CD14-positive monocyte (primary cell): ENCODE measurements around the gene ADH5. TPM values are rescaled to one million over a fixed set of nuclear protein-coding genes. Genes with fewer than 3 reads are reported as not detected.

Experiments
- DNase-seq, 3 donors: peaks; one replicate each; pipeline ENCODE4 v3.0.0-alpha.2; 2011 to 2022
- H2AFZ ChIP-seq: 2 replicates; pipeline ENCODE4 v1.6.0; 2012; ENCODE audit warnings: mild to moderate bottlenecking, low read depth, low read length, inconsistent platforms; ENCODE audit not compliant: insufficient read depth, poor library complexity, severe bottlenecking
- H3K27ac ChIP-seq, 2 donors: 1 replicate in 1 of 2; 2 replicates in 1 of 2; pipeline ENCODE4 v1.5.1; 2012 to 2013; ENCODE audit warnings: low read length in 2 of 2, control low read depth in 1 of 2, inconsistent platforms in 1 of 2, low read depth in 1 of 2, mild to moderate bottlenecking in 1 of 2
- H3K27me3 ChIP-seq, 2 donors: one replicate each; pipeline versions ENCODE4 v1.6.0 to v1.6.1; 2011 to 2013; ENCODE audit warnings: low read length in 2 of 2; ENCODE audit not compliant: control insufficient read depth in 2 of 2, insufficient read depth in 2 of 2
- H3K36me3 ChIP-seq, 2 donors: replicated peaks in 1 of 2; 1 replicate in 1 of 2; 2 replicates in 1 of 2; pipeline versions ENCODE4 v1.5.1 to v1.6.1; 2012 to 2013; ENCODE audit warnings: low read length in 2 of 2, control low read depth in 1 of 2, inconsistent platforms in 1 of 2, mild to moderate bottlenecking in 1 of 2; ENCODE audit not compliant: insufficient read depth in 2 of 2, control insufficient read depth in 1 of 2
- H3K4me1 ChIP-seq, 2 donors: 1 replicate in 1 of 2; 2 replicates in 1 of 2; pipeline versions ENCODE4 v1.5.1 to v1.6.1; 2012 to 2013; ENCODE audit warnings: low read length in 2 of 2, control low read depth in 1 of 2, inconsistent platforms in 1 of 2, mild to moderate bottlenecking in 1 of 2, moderate library complexity in 1 of 2; ENCODE audit not compliant: insufficient read depth in 2 of 2, control insufficient read depth in 1 of 2
- H3K4me2 ChIP-seq: replicated peaks from 2 replicates; pipeline ENCODE3; 2012; ENCODE audit warnings: low read length, moderate library complexity, mild to moderate bottlenecking; ENCODE audit not compliant: poor library complexity, severe bottlenecking; ENCODE audit errors: extremely low read depth
- H3K4me3 ChIP-seq, 3 experiments: fragments of 200-600 bp in 1 of 3; sonication (generic) in 1 of 3; replicated peaks in 1 of 3; 1 replicate in 2 of 3; 2 replicates in 1 of 3; pipeline ENCODE4 v1.5.1; 2011 to 2013; ENCODE audit warnings: low read length in 3 of 3, mild to moderate bottlenecking in 3 of 3, control low read depth in 2 of 3, low read depth in 2 of 3, inconsistent platforms in 1 of 3, moderate library complexity in 1 of 3
- H3K79me2 ChIP-seq: 2 replicates; pipeline ENCODE4 v1.6.0; 2012; ENCODE audit warnings: mild to moderate bottlenecking, control low read depth, inconsistent platforms, low read length, moderate library complexity; ENCODE audit not compliant: insufficient read depth
- H3K9ac ChIP-seq: 2 replicates; pipeline ENCODE4 v1.6.0; 2017; ENCODE audit warnings: low read length, mild to moderate bottlenecking; ENCODE audit not compliant: insufficient read depth, poor library complexity, severe bottlenecking
- H3K9me3 ChIP-seq, 2 donors: replicated peaks in 1 of 2; 1 replicate in 1 of 2; 2 replicates in 1 of 2; pipeline versions ENCODE4 v1.5.1 to v1.6.1; 2012 to 2013; ENCODE audit warnings: low read length in 2 of 2, control low read depth in 1 of 2; ENCODE audit not compliant: control insufficient read depth in 1 of 2, insufficient read depth in 1 of 2
- H4K20me1 ChIP-seq: 2 replicates; pipeline ENCODE4 v1.6.0; 2012; ENCODE audit warnings: mild to moderate bottlenecking, low read length, control low read depth, moderate library complexity; ENCODE audit not compliant: insufficient read depth
- H3K27ac Mint-ChIP-seq, 7 donors: one replicate each; pipeline ENCODE4 v1.8.0; 2020; ENCODE audit warnings: mild to moderate bottlenecking in 7 of 7, mixed read lengths in 7 of 7, moderate library complexity in 6 of 7, inconsistent platforms in 2 of 7
- H3K27me3 Mint-ChIP-seq, 3 donors: one replicate each; pipeline ENCODE4 v1.8.0; 2021 to 2022; ENCODE audit warnings: low read depth in 3 of 3, mild to moderate bottlenecking in 3 of 3, mixed read lengths in 3 of 3, moderate library complexity in 3 of 3, inconsistent platforms in 1 of 3
- H3K36me3 Mint-ChIP-seq, 2 donors: one replicate each; pipeline ENCODE4 v1.8.0; 2020; ENCODE audit warnings: mixed read lengths in 2 of 2, inconsistent platforms in 1 of 2, mild to moderate bottlenecking in 1 of 2
- H3K4me1 Mint-ChIP-seq: one replicate; pipeline ENCODE4 v1.8.0; 2020; ENCODE audit warnings: mild to moderate bottlenecking, mixed read lengths
- H3K4me3 Mint-ChIP-seq, 2 donors: one replicate each; pipeline ENCODE4 v1.8.0; 2020; ENCODE audit warnings: mild to moderate bottlenecking in 2 of 2, mixed read lengths in 2 of 2, moderate library complexity in 1 of 2
- H3K9me3 Mint-ChIP-seq, 7 donors: one replicate each; pipeline ENCODE4 v1.8.0; 2020 to 2022; ENCODE audit warnings: mixed read lengths in 7 of 7, mild to moderate bottlenecking in 6 of 7, moderate library complexity in 6 of 7, inconsistent platforms in 2 of 7
- CTCF ChIP-seq: fragments of 200-600 bp; IDR thresholded peaks from one replicate; pipeline ENCODE4 v1.8.0; 2022; ENCODE audit warnings: antibody characterized with exemption, mild to moderate bottlenecking
- WGBS: methylation state at CpG from one replicate; pipeline ENCODE4 v1.1.5; 2013; ENCODE audit warnings: missing lambda C conversion rate; ENCODE audit not compliant: insufficient coverage; 5-methylcytosine and 5-hydroxymethylcytosine counted together
- intact Hi-C, 2 donors: fragments of 100-400 bp; cut with micrococcal nuclease; formaldehyde crosslinking; loops; one replicate each; pipeline versions ENCODE4 v1.15.0 to v1.15.1; 2023
- polyA plus RNA-seq, 3 donors: library from polyadenylated mRNA; depleted of rRNA in 1 of 3; unstranded in 2 of 3; stranded (reverse) in 1 of 3; fragments of 300-500 nt in 2 of 3; fragments of >200 nt in 1 of 3; fragmentation: Illumina TruSeq in 2 of 3; gene quantifications; 1 replicate in 2 of 3; 2 replicates in 1 of 3; pipeline ENCODE4 v1.2.3, GENCODE V29; 2012 to 2021

Gene ADH5
- polyA plus RNA-seq, 3 donors = 31.7 to 93.5 (median 79.3) TPM

- Mint-ChIP-seq H3K27ac (no peak overlapping the region), H3K4me3 (no peak overlapping the region), H3K27me3 (peaks cover 0 to 2% (median 2%) of the 10 kb centered on the region in 3 donors), H3K9me3 (peaks cover 0 to 2% (median 0%) of the 10 kb centered on the region in 7 donors), H3K36me3 (peaks cover 3 to 4% of the 10 kb centered on the region in 2 donors), H3K4me1 (peaks cover 28% of the 10 kb centered on the region)
- Histone ChIP-seq H3K4me3 (no peak overlapping the region), H3K4me1 (peaks cover 15 to 18% of the 10 kb centered on the region in 2 donors), H2AFZ (no peak overlapping the region), H3K27me3 (no peaks in the 10 kb centered on the region), H3K79me2 (peaks cover 24% of the 10 kb centered on the region), H3K9ac (no peak overlapping the region), H3K4me2 (no peak overlapping the region), H3K36me3 (no peaks in the 10 kb centered on the region), H3K9me3 (no peaks in the 10 kb centered on the region), H3K27ac (no peak overlapping the region), H4K20me1 (no peaks in the 10 kb centered on the region)
- DNase-seq = no peak
- intact Hi-C loops = no loop called here
- TF ChIP-seq CTCF = no peak
- no CpG with 5 or more reads among the region's 2 CpGs for WGBS
These were observed 2.6 kb upstream of the ADH5 start for GRCh38 chr4:99091216-99091575.

GRCh38 chr4:99090481-99091215 lies 2.1 kb upstream of the ADH5 start:
- no peak for TF ChIP-seq CTCF
- Histone ChIP-seq H3K9ac (no peak overlapping the region), H3K79me2 (peaks cover 25% of the 10 kb centered on the region), H2AFZ (no peak overlapping the region), H3K4me2 (no peak overlapping the region), H3K4me3 (no peak overlapping the region), H3K9me3 (no peaks in the 10 kb centered on the region), H4K20me1 (no peaks in the 10 kb centered on the region), H3K4me1 (peaks cover 15 to 18% of the 10 kb centered on the region in 2 donors), H3K36me3 (peaks cover 0 to 1% of the 10 kb centered on the region in 2 donors), H3K27ac (no peak overlapping the region), H3K27me3 (no peaks in the 10 kb centered on the region)
- DNase-seq = no peak
- Mint-ChIP-seq H3K36me3 (peaks cover 3 to 6% of the 10 kb centered on the region in 2 donors), H3K27me3 (peaks cover 0 to 2% (median 0%) of the 10 kb centered on the region in 3 donors), H3K27ac (no peak overlapping the region), H3K4me3 (no peak overlapping the region), H3K9me3 (peaks cover 0 to 2% (median 0%) of the 10 kb centered on the region in 7 donors), H3K4me1 (peaks cover 28% of the 10 kb centered on the region)
- intact Hi-C loops = no loop called here
- WGBS = no CpG with 5 or more reads among the region's 2 CpGs
